OCI-LY7 (cell line): ENCODE measurements around the gene APH1A. TPM values are rescaled to one million over a fixed set of nuclear protein-coding genes. Genes with fewer than 3 reads are reported as not detected.

Source experiments
- BruUV-seq: library from RNA; stranded (reverse); fragments of 400-500 nt; replicated peaks from 2 replicates; lab custom pipeline; 2021; lab: Mats Ljungman, UMichigan
- CTCF ChIA-PET: fragments of 300-600 bp; sonication (Branson Sonifier 250); formaldehyde crosslinking; loops from one replicate; lab custom pipeline; 2022; ENCODE audit warnings: antibody characterized with exemption; ENCODE audit not compliant: unreplicated experiment; lab: Charles Lee
- POLR2A ChIA-PET: fragments of 300-600 bp; sonication (Branson Sonifier 250); formaldehyde crosslinking; loops from one replicate; lab custom pipeline; 2022; ENCODE audit warnings: antibody characterized with exemption; lab: Charles Lee
- DNase-seq: peaks from one replicate; pipeline ENCODE4 v3.0.0-alpha.2; 2015; ENCODE audit warnings: low spot score
- H2AFZ ChIP-seq: fragments of 200-600 bp; sonication (generic), shearing (Covaris generic); 2 replicates; pipeline ENCODE4 v1.6.1; 2014; ENCODE audit warnings: mild to moderate bottlenecking, antibody characterized with exemption, low read length, moderate library complexity
- H3K27ac ChIP-seq: fragments of 200-600 bp; sonication (generic); 2 replicates; pipeline ENCODE4 v1.5.1; 2014; ENCODE audit warnings: mixed run types, low read depth, mild to moderate bottlenecking, moderate library complexity, low read length, inconsistent platforms; ENCODE audit not compliant: poor library complexity, severe bottlenecking
- H3K36me3 ChIP-seq: fragments of 200-600 bp; sonication (generic); 2 replicates; pipeline ENCODE4 v1.6.1; 2014; ENCODE audit warnings: mild to moderate bottlenecking, antibody characterized with exemption, low read length, moderate library complexity, mixed read lengths; ENCODE audit not compliant: insufficient read depth
- H3K4me1 ChIP-seq: fragments of 200-600 bp; sonication (generic); 2 replicates; pipeline ENCODE4 v1.5.1; 2014; ENCODE audit warnings: mild to moderate bottlenecking, low read length; ENCODE audit not compliant: insufficient read depth, poor library complexity, severe bottlenecking
- H3K4me2 ChIP-seq: fragments of 200-600 bp; sonication (generic); 2 replicates; pipeline ENCODE4 v1.6.1; 2014; ENCODE audit warnings: mild to moderate bottlenecking, low read length
- H3K4me3 ChIP-seq: fragments of 200-600 bp; sonication (generic); 2 replicates; pipeline ENCODE4 v1.5.1; 2014; ENCODE audit warnings: mild to moderate bottlenecking, low read depth, low read length; ENCODE audit not compliant: poor library complexity, severe bottlenecking
- H3K79me2 ChIP-seq: fragments of 200-600 bp; sonication (generic); 2 replicates; pipeline ENCODE4 v1.6.1; 2016; ENCODE audit warnings: low read depth, mild to moderate bottlenecking, low read length, moderate library complexity, mixed read lengths; ENCODE audit not compliant: insufficient read depth
- H3K9me2 ChIP-seq: fragments of 200-600 bp; sonication (generic); 2 replicates; pipeline ENCODE4 v1.6.1; 2016; ENCODE audit warnings: mild to moderate bottlenecking, low read length, mixed read lengths; ENCODE audit not compliant: insufficient read depth
- H3K9me3 ChIP-seq: fragments of 200-600 bp; sonication (generic); 2 replicates; pipeline ENCODE4 v1.6.1; 2014; ENCODE audit warnings: mild to moderate bottlenecking, mixed run types, low read length, mixed read lengths
- H4K20me1 ChIP-seq: fragments of 200-600 bp; sonication (generic); 2 replicates; pipeline ENCODE4 v1.6.1; 2014; ENCODE audit warnings: mild to moderate bottlenecking, antibody characterized with exemption, low read length, moderate library complexity, mixed read lengths; ENCODE audit not compliant: insufficient read depth
- CTCF ChIP-seq: fragments of 200-600 bp; sonication (generic); conservative IDR thresholded peaks from 2 replicates; pipeline ENCODE4 v1.5.1; 2014; ENCODE audit warnings: mild to moderate bottlenecking, antibody characterized with exemption, low read length, moderate library complexity, mixed read lengths
- EZH2phosphoT487 ChIP-seq: fragments of 200-600 bp; sonication (generic); IDR thresholded peaks from 2 replicates; pipeline ENCODE4 v1.6.1; 2018; ENCODE audit warnings: low read depth, borderline replicate concordance, mild to moderate bottlenecking, mixed run types, antibody characterized with exemption, low read length, moderate library complexity, mixed read lengths
- intact Hi-C: fragments of 100-400 bp; cut with micrococcal nuclease; formaldehyde crosslinking; loops from one replicate; pipeline ENCODE4 v1.10.0; 2022; ENCODE audit not compliant: unreplicated experiment
- total RNA-seq, 2 experiments: library from RNA; depleted of rRNA in 1 of 2; stranded (reverse); fragments of >200 nt in 1 of 2; shearing (Covaris generic) in 1 of 2; gene quantifications; 2 replicates each; pipeline ENCODE4 v1.2.3, GENCODE V29; 2014 to 2022

The APH1A gene
- total RNA-seq, 2 experiments from 2014 or later, result 113 to 124 TPM

GRCh38 chr1:150267896-150268295 is 920 bp downstream of the APH1A start:
- TF ChIP-seq CTCF (no peak), EZH2phosphoT487 (no peak)
- no TSS peak for BruUV-seq
- Histone ChIP-seq H2AFZ (no peak overlapping the region; the same call in 1 of the 2 replicates), H3K9me3 (0 out of 2 replicates have a peak, but pooled peaks cover 5% of the 10 kb centered on the region), H3K4me3 (peak overlapping the region; percentile 82), H3K9me2 (no peaks in the 10 kb centered on the region), H3K79me2 (peaks cover 20% of the 10 kb centered on the region), H3K4me1 (peaks cover 25% of the 10 kb centered on the region), H3K27ac (no peak overlapping the region), H4K20me1 (no peaks in the 10 kb centered on the region), H3K36me3 (peaks cover 32% of the 10 kb centered on the region), H3K4me2 (peak overlapping the region; percentile 99)
- no peak for DNase-seq
- POLR2A ChIA-PET, result no interaction called here
- CTCF ChIA-PET, result no interaction called here
- intact Hi-C loops, result no loop called here

- peak overlapping the region; percentile 24 for H3K27ac ChIP-seq
- intact Hi-C loops, result no loop called here
- H3K4me3 ChIP-seq, result no peak overlapping the region
- H3K79me2 ChIP-seq, result peaks cover 19% of the 10 kb centered on the region
- no peak for DNase-seq
- BruUV-seq, result no TSS peak
- TF ChIP-seq CTCF (no peak), EZH2phosphoT487 (no peak)
- CTCF ChIA-PET, result no interaction called here
- H3K4me2 ChIP-seq, result no peak overlapping the region
- H4K20me1 ChIP-seq, result no peaks in the 10 kb centered on the region
- no peaks in the 10 kb centered on the region for H3K9me3 ChIP-seq
- H3K36me3 ChIP-seq, result peaks cover 32% of the 10 kb centered on the region
- POLR2A ChIA-PET, result no interaction called here
- H3K9me2 ChIP-seq, result no peaks in the 10 kb centered on the region
- H3K4me1 ChIP-seq, result peaks cover 32% of the 10 kb centered on the region
- no peak overlapping the region for H2AFZ ChIP-seq
These were observed 5.3 kb downstream of the APH1A start for GRCh38 chr1:150263549-150263948.
